OCI-LY1 (cell line): ENCODE measurements around the gene NAV1.

ENCODE experiments used
- H2AFZ ChIP-seq: fragments of 200-600 bp; sonication (generic), shearing (Covaris generic); 2 replicates; pipeline ENCODE4 v1.6.0; 2014; ENCODE audit warnings: antibody characterized with exemption, mild to moderate bottlenecking, low read length
- H3F3A ChIP-seq: fragments of 200-600 bp; sonication (generic), shearing (Covaris generic); 2 replicates; pipeline ENCODE4 v1.6.0; 2014; ENCODE audit warnings: mild to moderate bottlenecking, antibody characterized with exemption, low read length, moderate library complexity; ENCODE audit not compliant: insufficient read depth
- H3K27ac ChIP-seq: fragments of 200-600 bp; sonication (generic); 2 replicates; pipeline ENCODE4 v1.5.1; 2014; ENCODE audit warnings: low read length, mixed run types, mild to moderate bottlenecking, low read depth; ENCODE audit not compliant: poor library complexity, severe bottlenecking
- H3K27me3 ChIP-seq: fragments of 200-600 bp; sonication (generic); 2 replicates; pipeline ENCODE4 v1.6.0; 2014; ENCODE audit warnings: antibody characterized with exemption, mild to moderate bottlenecking, low read length, moderate library complexity; ENCODE audit not compliant: insufficient read depth
- H3K36me3 ChIP-seq: fragments of 200-600 bp; sonication (generic); 2 replicates; pipeline ENCODE4 v1.6.1; 2014; ENCODE audit warnings: mild to moderate bottlenecking, antibody characterized with exemption, low read length, moderate library complexity, mixed read lengths; ENCODE audit not compliant: insufficient read depth
- H3K4me1 ChIP-seq: fragments of 200-600 bp; sonication (generic); 2 replicates; pipeline ENCODE4 v1.5.1; 2014; ENCODE audit warnings: mild to moderate bottlenecking, low read length, moderate library complexity; ENCODE audit not compliant: insufficient read depth, severe bottlenecking
- H3K4me2 ChIP-seq: fragments of 200-600 bp; sonication (generic), shearing (Covaris generic); 2 replicates; pipeline ENCODE4 v1.6.1; 2014; ENCODE audit warnings: low read length
- H3K4me3 ChIP-seq: fragments of 200-600 bp; sonication (generic); 2 replicates; pipeline ENCODE4 v1.5.1; 2014; ENCODE audit warnings: low read length, low read depth, mild to moderate bottlenecking, mixed read lengths; ENCODE audit not compliant: poor library complexity, severe bottlenecking
- H3K79me2 ChIP-seq: fragments of 200-600 bp; shearing (Covaris generic); 2 replicates; pipeline ENCODE4 v1.6.1; 2016; ENCODE audit warnings: mixed run types, low read length, mixed read lengths; ENCODE audit not compliant: insufficient read depth
- H3K9ac ChIP-seq: fragments of 200-600 bp; sonication (generic), shearing (Covaris generic); 2 replicates; pipeline ENCODE4 v1.6.1; 2014; ENCODE audit warnings: mild to moderate bottlenecking, low read length, mixed read lengths
- H3K9me2 ChIP-seq: fragments of 200-600 bp; sonication (generic), shearing (Covaris generic); 2 replicates; pipeline ENCODE4 v1.6.1; 2014; ENCODE audit warnings: low read depth, mild to moderate bottlenecking, low read length, mixed read lengths
- H3K9me3 ChIP-seq: fragments of 200-600 bp; shearing (Covaris generic); 2 replicates; pipeline ENCODE4 v1.6.1; 2014; ENCODE audit warnings: low read length, mixed read lengths
- H4K20me1 ChIP-seq: fragments of 200-600 bp; sonication (generic), shearing (Covaris generic); 2 replicates; pipeline ENCODE4 v1.6.0; 2016; ENCODE audit warnings: mild to moderate bottlenecking, low read length; ENCODE audit not compliant: insufficient read depth
- EZH2 ChIP-seq: fragments of 200-600 bp; sonication (generic), shearing (Covaris generic); IDR thresholded peaks from 2 replicates; pipeline ENCODE4 v1.8.0; 2017; ENCODE audit warnings: borderline replicate concordance, mixed run types, mild to moderate bottlenecking, antibody characterized with exemption, low read length, moderate library complexity, mixed read lengths
- TF ChIP-seq, protein P1 (sequence below): fragments of 200-600 bp; sonication (generic), shearing (Covaris generic); IDR thresholded peaks from 2 replicates; pipeline ENCODE4 v1.5.1; 2017; ENCODE audit warnings: mild to moderate bottlenecking, antibody characterized with exemption, low read length, moderate library complexity, mixed read lengths

NAV1 gene

GRCh38 chr1:201551877-201552731 lies 13.2 kb downstream of the NAV1 start:
- Histone ChIP-seq H3K27ac (no peak overlapping the region), H4K20me1 (no peaks in the 10 kb centered on the region), H3K79me2 (no peaks in the 10 kb centered on the region), H3K9ac (no peak overlapping the region), H3K4me1 (no peaks in the 10 kb centered on the region), H3K4me3 (no peak overlapping the region), H3K36me3 (no peaks in the 10 kb centered on the region), H3K4me2 (no peak overlapping the region), H3K9me2 (no peaks in the 10 kb centered on the region), H3F3A (no peaks in the 10 kb centered on the region), H2AFZ (no peak overlapping the region), H3K27me3 (0 out of 2 replicates have a peak, but pooled peaks cover 5% of the 10 kb centered on the region), H3K9me3 (no peaks in the 10 kb centered on the region)
- TF ChIP-seq EZH2 = no peak
- TF ChIP-seq, protein P1, sequence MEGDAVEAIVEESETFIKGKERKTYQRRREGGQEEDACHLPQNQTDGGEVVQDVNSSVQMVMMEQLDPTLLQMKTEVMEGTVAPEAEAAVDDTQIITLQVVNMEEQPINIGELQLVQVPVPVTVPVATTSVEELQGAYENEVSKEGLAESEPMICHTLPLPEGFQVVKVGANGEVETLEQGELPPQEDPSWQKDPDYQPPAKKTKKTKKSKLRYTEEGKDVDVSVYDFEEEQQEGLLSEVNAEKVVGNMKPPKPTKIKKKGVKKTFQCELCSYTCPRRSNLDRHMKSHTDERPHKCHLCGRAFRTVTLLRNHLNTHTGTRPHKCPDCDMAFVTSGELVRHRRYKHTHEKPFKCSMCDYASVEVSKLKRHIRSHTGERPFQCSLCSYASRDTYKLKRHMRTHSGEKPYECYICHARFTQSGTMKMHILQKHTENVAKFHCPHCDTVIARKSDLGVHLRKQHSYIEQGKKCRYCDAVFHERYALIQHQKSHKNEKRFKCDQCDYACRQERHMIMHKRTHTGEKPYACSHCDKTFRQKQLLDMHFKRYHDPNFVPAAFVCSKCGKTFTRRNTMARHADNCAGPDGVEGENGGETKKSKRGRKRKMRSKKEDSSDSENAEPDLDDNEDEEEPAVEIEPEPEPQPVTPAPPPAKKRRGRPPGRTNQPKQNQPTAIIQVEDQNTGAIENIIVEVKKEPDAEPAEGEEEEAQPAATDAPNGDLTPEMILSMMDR = no peak

DNA sequence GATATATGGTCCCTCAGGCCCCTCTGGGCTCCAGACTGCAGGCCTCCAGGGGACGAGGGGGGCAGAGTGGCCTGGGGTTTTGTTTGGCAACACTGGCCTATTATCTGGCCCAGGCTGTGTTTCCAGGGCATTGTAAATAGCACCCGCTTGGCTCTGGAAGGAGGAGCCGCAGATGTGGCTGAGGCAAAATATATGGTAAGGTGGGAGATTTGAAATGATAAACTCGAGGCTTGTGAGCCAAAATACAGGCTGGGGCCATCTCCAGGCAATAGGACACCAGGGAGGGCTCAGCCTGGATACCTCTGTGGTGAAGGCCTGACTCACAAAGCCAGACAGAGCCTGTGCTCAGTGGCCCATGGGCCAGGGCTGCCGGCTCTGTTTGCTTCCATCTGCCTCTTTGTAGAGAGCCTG lies 14.0 kb downstream of the NAV1 start:
- 0 out of 2 replicates have a peak, but pooled peaks cover 5% of the 10 kb centered on the region for H3K27me3 ChIP-seq
- no peaks in the 10 kb centered on the region for H3K4me1 ChIP-seq
- H3K9ac ChIP-seq = no peak overlapping the region
- no peaks in the 10 kb centered on the region for H4K20me1 ChIP-seq
- H3K9me3 ChIP-seq = no peaks in the 10 kb centered on the region
- H2AFZ ChIP-seq = no peak overlapping the region
- H3K9me2 ChIP-seq = no peaks in the 10 kb centered on the region
- H3K4me3 ChIP-seq = no peak overlapping the region
- no peak overlapping the region for H3K4me2 ChIP-seq
- no peaks in the 10 kb centered on the region for H3K36me3 ChIP-seq
- no peak overlapping the region for H3K27ac ChIP-seq
- no peaks in the 10 kb centered on the region for H3K79me2 ChIP-seq
- no peaks in the 10 kb centered on the region for H3F3A ChIP-seq
- TF ChIP-seq, protein P1 = no peak
- TF ChIP-seq EZH2 = no peak

DNA sequence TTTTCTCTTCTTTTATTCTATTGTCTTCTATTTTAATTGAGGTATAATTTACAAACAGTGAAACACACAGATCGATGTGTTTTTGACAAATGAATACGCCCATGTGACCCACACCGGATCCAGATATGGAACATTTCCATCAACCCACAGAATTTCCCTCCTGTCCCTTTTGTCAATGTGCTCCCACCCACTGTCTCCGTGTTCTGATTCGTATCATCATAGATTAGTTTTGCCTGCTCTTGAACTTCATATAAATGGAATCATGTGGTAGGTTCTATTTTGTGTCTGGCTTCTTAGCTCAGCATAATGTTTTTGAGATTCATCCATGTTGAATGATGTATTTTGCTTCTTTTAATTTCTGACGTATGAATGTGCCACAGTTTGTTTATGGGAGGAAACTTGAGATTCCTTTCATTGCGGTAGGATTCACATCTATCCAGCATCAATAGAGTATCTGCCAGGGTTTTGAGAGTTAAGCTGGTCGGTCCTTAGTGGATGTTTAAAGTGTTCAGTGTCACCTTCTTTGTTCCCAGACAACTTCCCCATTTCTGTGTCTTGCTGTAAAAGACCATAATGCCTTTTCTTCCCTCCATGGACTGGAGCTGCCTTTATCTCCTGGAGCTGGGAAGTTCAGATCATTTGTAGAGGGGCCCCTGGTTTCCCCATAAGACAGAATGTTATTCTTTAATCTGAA lies 14.7 kb downstream of the NAV1 start:
- Histone ChIP-seq H4K20me1 (no peaks in the 10 kb centered on the region), H2AFZ (no peak overlapping the region), H3K36me3 (no peaks in the 10 kb centered on the region), H3F3A (no peaks in the 10 kb centered on the region), H3K27ac (no peak overlapping the region), H3K4me3 (no peak overlapping the region), H3K79me2 (no peaks in the 10 kb centered on the region), H3K9me3 (no peaks in the 10 kb centered on the region), H3K4me2 (no peak overlapping the region), H3K27me3 (0 out of 2 replicates have a peak, but pooled peaks cover 5% of the 10 kb centered on the region), H3K9me2 (no peaks in the 10 kb centered on the region), H3K4me1 (no peaks in the 10 kb centered on the region), H3K9ac (no peak overlapping the region)
- TF ChIP-seq, protein P1 = no peak
- no peak for TF ChIP-seq EZH2
